NCI-H524 treated with DMSO at 0.1 percent for 48 hours (cell line): ENCODE measurements around the gene SLC7A10.
A peak's percentile ranks its signal among the peaks of the same experiment; 100 is the strongest.
"Not testable (repeated sequence)": the region's sequence is repeated elsewhere in the genome, so short reads cannot be mapped to it uniquely, and the experiment has no call there.

Experiments used
- DNase-seq: peaks from one replicate; lab custom pipeline; 2025; lab: John Stamatoyannopoulos, UW

SLC7A10 gene

DNA sequence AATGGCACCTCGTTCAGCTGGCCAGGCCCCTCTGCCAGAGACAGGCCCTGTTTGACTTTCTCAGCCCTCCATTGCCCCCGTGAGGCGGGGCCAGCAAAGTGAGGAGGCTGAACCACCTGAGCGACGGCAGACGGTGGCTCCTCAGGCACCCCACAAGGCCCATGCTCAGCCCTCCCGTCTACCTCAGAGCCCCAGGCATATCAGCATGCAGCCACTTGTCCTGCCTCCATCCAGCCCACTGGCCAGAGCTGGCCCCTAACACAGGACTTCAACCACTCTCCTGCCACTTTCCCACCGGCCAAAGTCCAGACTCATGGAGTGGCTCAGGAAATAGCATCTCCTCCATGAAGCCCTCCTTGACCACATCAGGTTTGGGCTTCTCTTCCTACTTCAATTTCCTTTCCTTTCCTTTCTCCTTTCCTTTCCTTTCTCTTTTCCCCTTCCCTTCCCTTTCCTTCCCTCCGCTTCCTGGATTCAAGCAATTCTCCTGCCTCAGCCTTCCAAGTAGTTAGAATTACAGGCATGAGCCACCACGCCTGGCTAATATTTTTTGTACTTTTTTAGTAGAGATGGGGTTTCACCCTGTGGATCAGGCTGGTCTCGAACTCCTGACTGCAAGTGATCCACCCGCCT lies 9.3 kb downstream of the SLC7A10 start:
- no peak for DNase-seq

DNA sequence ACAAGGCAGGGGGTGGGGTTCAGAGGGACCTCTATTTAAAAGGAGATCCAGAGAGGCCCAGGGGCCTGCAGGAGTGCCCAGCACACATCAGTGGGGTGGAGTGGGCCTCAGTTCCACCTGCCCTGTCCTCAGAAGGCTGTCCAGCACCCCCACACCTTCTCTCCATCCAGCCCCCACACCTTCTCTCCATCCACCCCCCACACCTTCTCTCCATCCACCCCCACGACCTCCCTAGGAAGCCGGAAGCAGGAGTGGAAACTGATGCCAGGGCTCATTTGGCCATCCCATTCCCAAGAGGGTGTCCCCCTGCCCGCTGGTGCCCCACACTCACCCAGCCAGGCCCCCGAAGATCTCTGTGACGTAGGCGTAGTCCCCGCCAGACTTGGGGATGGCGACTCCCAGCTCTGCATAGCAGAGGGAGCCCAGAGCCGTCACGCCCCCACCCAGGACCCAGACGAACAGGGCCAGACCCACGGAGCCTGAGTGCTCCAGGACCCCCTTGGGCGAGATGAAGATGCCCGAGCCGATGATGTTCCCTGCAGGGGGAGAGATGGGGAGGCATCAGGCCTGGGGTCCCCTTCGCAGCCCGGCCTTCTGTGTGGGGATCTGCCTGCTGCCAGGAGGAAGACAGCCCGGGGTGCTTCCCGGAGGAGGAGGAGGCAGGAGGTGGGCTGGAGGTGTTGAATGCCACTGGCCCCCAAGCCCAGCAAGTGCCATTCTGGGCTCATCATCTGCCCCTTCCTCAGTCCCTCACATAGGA lies 10.0 kb downstream of the SLC7A10 start:
- DNase-seq, result no peak

DNA sequence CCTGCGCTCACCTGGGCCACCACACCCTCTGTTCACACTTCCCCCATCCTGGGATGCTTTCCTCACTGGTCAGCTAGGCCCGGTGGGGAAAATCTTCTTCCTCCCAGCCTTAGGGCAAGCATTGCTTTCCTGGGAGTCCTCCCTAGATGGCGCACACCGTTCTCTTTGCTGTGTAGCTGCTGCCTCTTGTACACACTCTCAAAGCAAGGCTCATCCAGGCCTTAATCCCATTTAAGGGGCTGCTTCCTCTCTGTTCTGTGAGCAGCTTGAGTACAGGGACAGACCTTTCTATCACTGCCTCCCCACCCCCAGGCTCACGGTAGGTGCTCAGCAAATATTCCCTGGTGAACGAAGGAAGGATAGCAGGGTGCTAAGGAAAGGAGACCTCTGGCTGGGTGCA lies 11.1 kb downstream of the SLC7A10 start:
- DNase-seq, result peak; percentile 79

DNA sequence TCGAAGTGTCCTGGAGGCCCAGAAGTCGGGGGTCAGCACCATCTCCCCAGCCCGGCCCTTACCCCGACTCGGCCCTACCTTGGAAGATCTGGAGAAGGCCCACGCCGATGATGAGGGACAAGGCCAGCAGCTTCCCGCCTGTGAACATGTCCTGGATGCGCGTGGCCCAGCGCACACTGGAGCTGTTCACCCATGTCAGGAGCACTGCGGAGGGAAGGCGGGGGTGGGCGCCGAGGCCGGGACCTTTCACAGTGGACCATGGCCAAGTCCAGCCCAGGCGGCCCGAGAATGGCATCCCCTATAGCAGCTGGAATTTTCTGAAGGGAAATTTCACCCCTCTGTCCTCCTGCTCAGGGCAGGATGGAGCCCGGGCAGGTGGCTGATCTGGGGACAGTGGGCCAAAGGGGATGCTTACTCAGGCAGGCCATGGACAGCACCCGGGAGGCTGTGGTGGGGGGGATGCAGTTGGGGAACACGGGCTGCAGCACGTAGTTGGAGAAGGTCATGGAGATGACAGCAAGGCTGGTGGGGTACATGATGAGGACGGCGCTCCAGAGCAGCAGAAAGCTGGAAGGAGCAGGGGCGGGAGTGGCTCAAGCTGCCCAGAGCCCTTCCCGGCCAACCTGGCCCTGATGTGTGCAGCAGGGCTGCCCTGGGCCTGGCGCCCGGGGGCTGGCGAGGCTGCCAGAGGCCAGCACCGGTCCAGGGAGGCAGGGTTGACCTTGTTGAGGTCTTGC lies 13.0 kb downstream of the SLC7A10 start:
- no peak for DNase-seq

DNA sequence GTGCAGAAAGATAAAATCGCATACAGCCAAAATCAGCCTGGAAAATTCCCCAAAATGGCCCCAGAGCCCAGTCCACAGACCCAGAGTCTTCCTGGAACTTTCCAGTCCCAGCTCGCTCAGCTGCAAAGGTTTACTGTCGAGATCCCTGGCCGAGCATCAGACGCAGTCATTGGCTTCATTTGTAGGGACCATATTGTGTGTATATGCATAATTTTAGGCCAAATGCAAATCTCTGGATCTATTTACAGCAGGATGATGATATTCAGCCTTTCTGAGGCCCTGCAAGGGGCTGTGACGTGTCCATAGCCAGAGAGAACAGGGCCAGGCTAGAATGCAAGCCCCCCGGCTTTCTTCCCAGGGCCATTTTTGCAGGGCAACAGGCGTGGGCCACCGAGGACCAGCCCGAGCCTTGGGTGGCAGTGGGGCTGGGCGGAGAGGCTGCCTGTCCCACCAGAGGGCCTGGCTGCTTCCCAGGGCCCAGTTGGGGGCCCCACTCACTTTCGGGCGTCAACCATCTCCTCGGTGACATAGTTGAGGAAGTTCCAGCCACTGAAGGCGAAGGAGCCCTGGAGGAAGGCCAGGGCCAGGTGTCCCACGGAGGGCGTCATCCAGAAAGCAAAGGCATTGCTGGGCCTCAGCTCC lies 13.7 kb downstream of the SLC7A10 start:
- no peak for DNase-seq

DNA sequence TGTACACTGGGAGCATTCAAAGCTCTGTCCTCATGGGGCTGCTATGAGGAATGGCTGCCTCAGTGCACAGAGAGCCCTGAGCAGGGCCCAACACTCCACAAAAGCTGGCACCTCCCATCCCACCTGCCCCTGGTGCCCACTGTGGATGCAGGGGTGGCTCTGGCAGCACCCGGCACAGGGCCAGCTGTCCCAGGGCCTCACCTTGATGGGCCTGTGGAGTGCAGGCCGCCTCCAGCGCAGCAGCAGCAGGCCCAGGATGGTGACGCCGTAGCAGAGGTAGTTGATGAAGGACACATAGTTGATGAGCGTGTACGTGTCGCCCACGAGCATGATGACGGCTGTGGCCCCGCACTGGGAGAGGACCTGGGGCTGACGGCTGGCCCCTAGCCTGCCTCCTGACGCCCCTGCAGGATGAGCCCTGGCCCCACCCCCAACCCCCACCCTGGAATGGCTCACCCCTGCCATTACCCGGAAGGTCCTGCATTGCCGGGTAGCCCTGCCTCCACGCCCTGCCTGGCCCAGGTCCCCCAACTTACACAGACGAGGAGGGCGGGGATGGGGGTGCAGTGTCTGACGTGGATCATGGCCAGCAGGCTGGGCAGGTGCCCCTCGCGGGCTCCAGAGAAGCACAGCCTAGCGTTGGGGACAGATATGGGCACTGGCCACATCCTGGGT lies 15.2 kb downstream of the SLC7A10 start:
- no peak for DNase-seq

DNA sequence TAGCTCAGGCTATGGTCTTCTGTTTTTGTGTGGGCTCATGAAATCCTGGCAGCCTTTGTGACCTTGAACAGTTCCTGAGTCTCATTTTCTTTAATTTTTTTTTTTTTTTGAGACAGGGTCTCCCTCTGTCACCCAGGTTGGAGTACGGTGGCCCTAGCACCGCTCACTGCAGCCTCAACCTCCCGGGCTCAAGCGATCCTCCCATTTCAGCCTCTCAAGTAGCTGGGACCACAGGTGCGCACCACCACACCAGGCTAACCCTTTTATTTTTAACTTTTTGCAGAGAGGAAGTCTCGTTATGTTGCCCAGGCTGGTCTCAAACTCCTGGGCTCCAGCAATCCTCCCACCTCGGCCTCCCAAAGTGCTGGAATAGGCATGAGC lies 15.8 kb downstream of the SLC7A10 start:
- not testable (repeated sequence) for DNase-seq

DNA sequence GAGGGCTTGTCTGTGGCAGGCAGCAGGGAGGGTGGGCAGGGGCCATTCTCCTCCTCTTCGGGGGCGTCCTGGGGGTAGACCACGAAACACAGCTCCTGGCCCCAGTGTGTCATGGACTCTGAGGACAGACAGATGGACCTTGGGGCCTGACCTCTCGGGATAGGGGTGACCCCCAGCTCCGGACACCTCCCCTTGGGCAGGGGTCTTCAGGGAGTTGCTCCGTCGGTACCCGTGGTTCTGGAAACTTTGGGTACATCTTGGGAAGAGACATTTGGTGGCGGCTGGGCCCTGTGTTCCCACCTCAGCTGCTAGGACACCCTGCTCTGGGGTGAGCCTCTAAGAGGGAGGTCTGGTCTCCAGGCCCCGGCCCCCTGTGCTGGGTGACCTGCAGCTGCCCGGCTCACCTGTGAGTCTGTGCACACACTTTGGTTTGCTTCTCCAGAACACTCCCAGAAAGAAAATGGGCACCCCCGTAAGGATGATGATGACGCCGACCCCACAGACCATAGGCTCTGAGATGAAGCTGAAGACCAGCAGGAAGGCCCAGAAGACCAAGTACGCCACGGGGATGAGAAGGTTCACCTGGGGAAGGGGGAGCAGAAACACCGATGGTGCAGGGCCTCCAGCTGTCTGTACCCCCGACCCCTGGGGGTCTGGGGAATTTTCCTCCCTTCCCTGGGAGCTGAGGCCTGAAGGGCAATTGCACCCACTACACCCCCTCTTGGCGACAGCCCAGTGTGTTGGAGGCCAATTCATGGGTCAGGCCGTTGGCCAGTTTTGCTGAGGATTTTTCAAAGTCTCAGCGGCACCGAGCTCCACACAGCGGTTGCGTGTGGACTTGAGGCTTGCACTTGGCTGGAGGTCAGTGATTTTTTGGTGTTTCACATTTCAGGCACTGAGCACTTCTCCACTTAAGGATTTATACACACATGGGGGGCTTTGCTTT lies 16.5 kb downstream of the SLC7A10 start:
- no peak for DNase-seq

DNA sequence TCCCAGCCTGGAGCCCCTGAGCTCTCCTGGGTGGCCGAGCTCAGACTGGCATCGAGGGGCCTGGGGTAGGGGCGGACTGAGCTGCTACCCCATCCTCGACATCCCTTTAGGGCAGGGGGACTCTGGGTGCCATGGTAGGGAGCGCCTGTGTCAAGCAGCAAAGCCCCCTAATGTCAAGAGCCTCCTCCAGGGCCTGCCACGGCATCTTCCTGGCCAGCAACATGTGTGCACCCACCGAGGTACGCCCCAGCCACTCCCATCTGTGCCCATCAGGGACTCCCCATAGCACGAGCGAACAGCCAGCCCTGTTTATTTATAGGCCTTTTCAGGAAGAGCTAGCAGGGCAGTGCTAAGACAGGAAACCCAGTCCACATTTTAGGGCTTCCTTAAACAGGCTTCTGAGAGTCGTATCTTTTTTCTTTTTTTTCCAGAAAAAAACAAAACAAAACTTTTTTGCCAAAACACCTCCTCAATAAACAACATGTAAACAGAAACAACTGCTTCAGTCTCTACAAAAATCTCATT lies 17.2 kb downstream of the SLC7A10 start:
- DNase-seq, result no peak

DNA sequence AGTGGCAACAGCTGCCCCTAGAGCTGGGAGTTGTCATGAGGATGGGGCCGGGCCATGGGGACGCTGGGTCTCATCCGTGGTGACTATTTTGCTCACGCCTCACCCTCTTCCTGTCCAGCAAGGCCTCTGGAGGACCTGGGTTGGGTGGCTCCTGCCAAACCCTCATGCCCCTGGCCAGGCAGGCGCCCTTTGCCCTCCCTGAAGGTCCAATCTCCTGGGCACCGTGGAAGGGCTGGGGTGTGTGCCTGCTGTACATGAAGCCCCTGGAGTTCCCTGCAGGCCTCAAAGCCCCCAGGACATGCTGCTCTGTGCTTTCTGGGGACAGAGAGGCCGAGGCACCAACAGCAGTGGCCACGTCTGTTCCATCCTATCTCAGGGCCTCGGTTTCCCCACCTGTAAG lies 17.7 kb downstream of the SLC7A10 start:
- DNase-seq, result no peak

DNA sequence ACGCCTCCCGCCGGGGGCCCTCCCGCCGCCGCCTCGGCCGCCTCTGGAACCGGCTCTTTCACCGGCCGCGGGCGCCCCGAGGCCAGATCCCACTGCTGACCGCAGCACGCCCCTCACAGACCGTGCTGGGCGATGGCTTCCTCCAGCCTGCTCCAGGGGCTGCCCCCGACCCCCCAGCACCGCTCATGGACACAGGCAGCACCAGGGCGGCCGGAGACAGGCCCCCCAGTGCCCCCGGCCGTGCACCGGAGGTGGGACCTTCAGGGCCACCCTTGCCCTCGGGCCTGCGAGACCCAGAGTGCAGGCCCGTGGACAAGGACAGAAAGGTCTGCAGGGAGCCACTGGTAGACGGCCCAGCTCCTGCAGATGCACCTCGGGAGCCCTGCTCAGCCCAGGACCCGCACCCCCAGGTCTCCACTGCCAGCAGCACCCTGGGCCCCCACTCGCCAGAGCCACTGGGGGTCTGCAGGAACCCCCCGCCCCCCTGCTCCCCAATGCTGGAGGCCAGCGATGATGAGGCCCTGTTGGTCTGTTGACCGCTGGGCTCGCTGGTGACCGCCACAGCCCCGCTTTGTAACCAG lies 18.5 kb downstream of the SLC7A10 start:
- DNase-seq, result no peak

DNA sequence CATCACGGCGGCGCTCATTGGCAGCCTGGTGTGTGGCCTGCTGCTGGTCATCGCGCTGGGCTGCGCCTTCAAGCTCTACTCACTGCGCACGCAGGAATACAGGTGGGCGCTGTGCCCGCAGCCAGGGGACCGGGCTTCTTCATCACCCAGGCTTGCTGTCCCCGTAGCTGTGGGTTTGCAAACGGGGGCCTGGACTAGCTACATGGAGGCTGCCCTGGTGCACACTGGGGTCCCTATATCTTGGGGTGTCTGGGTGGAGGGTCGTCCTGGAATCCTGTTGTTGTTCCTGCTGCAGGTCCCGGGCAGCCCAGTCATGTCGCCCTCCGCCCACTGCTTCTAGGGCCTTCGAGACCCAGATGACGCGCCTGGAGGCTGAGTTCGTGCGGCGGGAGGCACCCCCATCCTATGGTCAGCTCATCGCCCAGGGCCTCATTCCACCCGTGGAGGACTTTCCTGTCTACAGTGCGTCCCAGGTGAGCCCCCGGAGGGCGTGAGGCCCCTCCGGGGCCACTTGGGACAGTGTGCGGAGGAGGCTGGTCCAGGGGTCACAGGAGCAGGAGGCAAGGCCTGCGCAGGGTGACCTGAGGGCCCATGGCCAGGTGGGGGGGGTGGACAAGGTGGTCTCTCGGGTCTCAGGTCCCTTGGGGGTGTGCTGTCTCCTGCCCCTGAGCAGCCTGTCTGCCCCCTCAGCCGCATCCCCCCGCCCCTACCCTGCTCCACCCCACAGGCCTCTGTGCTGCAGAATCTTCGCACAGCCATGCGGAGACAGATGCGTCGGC lies 19.2 kb downstream of the SLC7A10 start:
- no peak for DNase-seq

DNA sequence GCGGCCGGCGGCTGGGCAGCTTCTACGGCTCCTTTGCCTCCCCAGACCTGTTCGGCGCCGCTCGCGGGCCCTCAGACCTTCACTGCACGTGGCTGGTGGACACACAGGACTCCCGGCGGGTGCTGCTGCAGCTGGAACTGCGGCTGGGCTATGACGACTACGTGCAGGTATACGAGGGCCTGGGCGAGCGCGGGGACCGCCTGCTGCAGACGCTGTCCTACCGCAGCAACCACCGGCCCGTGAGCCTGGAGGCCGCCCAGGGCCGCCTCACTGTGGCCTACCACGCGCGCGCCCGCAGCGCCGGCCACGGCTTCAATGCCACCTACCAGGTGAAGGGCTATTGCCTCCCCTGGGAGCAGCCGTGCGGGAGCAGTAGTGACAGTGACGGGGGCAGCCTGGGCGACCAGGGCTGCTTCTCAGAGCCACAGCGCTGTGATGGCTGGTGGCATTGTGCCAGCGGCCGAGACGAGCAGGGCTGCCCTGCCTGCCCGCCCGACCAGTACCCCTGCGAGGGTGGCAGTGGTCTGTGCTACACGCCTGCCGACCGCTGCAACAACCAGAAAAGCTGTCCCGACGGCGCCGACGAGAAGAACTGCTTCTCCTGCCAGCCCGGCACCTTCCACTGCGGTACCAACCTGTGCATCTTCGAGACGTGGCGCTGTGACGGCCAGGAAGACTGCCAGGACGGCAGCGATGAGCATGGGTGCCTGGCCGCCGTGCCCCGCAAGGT lies 20.0 kb downstream of the SLC7A10 start:
- DNase-seq, result no peak

DNA sequence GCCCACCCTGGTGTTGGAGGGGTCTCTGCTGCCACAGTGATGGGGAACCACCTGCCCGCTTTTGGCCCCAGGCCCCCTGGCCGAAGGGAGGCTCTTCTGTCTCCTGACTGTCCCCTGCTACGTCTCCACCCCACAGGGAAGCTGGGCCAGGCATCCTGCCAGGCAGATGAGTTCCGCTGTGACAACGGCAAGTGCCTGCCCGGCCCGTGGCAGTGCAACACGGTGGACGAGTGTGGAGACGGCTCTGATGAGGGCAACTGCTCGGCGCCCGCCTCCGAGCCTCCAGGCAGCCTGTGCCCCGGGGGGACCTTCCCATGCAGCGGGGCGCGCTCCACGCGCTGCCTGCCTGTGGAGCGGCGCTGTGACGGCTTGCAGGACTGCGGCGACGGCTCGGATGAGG lies 20.5 kb downstream of the SLC7A10 start:
- DNase-seq, result no peak

DNA sequence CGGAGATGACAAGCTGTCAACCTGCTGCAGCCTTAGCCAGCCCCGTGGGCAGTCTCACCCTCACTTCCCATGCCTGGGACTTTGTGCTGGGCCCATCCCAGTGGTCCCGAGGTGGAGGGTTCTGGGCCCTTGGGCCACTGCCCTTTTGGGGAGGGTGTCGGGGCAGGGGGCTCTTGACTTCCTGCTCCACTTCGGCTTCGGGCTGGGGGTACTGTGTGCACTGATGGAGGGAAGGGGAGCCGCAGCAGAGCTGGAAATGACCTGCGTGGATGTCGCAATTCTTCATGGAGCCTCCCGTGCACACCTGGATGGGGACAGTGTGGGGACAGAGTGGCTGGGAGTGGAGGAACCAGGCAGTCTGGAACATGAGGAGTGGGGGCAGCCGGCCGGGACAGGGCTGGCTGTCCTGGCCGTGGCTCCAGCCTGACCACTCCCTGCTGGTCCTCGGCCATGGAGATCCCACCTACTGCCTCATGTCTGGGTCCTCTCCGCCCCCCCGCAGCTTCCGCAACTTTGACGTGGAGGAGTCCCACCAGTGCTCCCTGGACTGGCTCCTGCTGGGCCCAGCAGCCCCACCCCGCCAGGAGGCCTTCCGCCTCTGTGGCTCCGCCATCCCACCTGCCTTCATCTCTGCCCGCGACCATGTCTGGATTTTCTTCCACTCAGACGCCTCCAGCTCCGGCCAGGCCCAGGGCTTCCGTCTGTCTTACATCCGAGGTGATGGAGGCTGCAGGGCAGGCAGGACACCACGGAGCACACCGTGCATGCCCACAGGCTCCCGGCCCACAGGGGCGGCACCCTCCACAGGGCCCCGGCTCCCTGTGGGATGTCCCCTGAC lies 21.3 kb downstream of the SLC7A10 start:
- no peak for DNase-seq

DNA sequence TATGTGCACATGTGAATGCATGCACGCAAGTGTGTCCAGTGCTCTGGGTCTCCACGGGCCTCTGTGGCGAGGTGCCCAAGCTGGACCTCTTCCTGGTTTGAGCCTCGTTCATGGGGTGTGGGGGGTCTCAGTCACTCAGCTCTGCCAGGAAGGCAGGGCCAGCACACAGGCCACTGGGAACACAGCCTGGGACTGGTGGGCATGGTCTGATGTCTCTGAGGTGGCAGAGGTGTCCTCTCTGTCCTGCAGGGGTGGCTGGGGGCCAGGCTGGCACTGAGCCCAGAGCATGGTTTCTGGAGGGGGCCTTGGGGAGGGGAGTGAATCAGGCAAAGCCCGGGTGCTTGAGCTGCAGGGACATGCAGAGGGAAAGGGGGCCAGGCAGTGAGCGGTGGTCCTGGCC lies 22.1 kb downstream of the SLC7A10 start:
- DNase-seq, result no peak

DNA sequence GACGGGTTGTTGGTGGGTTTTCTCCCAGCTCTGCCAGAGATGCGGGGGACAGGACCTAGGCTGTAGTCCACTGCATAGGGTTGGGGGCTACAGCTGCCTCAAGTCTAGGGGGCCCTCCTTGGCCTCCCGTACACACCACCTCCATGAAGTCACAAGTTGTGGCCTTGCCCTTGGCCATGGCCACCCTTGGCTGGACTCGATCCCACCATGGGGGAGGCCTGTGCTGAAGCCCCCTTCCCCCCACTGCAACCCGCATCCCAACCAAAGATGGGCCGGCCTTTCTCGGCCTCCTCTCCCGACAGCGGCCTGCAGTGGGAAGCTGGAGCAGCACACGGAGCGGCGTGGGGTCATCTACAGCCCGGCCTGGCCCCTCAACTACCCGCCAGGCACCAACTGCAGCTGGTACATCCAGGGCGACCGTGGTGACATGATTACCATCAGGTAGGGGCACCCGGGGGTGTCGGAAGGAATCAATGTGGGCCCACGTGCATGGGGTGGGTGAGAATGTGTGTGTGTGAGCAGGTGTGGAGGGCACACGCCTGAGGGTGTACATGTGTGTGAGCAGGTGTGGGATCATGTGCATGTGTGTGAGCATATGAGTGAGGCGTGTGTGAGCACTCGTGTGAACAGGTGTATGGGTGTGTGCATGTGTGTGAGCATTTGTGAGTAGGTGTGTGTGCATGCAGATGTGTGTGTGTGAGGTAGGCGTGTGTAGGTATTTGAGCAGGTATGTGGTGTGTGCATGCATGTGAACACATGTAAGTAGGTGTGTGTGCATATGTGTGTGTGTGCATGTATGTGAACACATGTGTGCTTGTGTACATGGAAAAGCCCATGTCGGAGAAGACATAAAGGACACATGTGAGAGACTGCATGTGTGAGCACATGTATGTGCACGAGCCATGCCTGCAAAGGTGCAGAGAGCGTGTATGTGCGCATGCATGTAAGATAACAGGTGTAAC lies 22.8 kb downstream of the SLC7A10 start:
- no peak for DNase-seq
